Liver (tissue), 9 donors: Measurements from ENCODE around the gene PODN. TPM values are rescaled to one million over a fixed set of nuclear protein-coding genes. Genes with fewer than 3 reads are reported as not detected.

Experiments
- DNase-seq: peaks from one replicate; pipeline ENCODE4 v3.0.0-alpha.2; 2017; ENCODE audit warnings: low spot score
- H3K27ac ChIP-seq, 2 donors: one replicate each; pipeline ENCODE4 v1.7.0; 2013; ENCODE audit warnings: inconsistent platforms in 2 of 2, low read length in 2 of 2, control low read depth in 1 of 2, low read depth in 1 of 2, mild to moderate bottlenecking in 1 of 2
- H3K27me3 ChIP-seq, 4 donors: one replicate each; pipeline versions ENCODE4 v1.6.1 to v1.7.0; 2013; ENCODE audit warnings: low read length in 3 of 4, inconsistent platforms in 1 of 4, mild to moderate bottlenecking in 1 of 4, moderate library complexity in 1 of 4; ENCODE audit not compliant: control insufficient read depth in 4 of 4, insufficient read depth in 4 of 4
- H3K36me3 ChIP-seq, 4 donors: one replicate each; pipeline versions ENCODE4 v1.6.1 to v1.7.0; 2013; ENCODE audit warnings: low read length in 3 of 4, mild to moderate bottlenecking in 3 of 4, low read depth in 1 of 4, moderate library complexity in 1 of 4; ENCODE audit not compliant: control insufficient read depth in 4 of 4, insufficient read depth in 3 of 4
- H3K4me1 ChIP-seq, 4 donors: one replicate each; pipeline versions ENCODE4 v1.6.1 to v1.7.0; 2013; ENCODE audit warnings: low read length in 3 of 4, mild to moderate bottlenecking in 3 of 4, moderate library complexity in 1 of 4; ENCODE audit not compliant: control insufficient read depth in 4 of 4, insufficient read depth in 4 of 4
- H3K4me3 ChIP-seq, 3 donors: one replicate each; pipeline versions ENCODE4 v1.6.1 to v1.7.0; 2013; ENCODE audit warnings: low read length in 3 of 3, control low read depth in 1 of 3, low read depth in 1 of 3, mild to moderate bottlenecking in 1 of 3
- H3K9ac ChIP-seq, 2 donors: one replicate each; pipeline ENCODE4 v1.7.0; 2013; ENCODE audit warnings: low read length in 2 of 2, mild to moderate bottlenecking in 2 of 2, moderate library complexity in 2 of 2, control low read depth in 1 of 2, low read depth in 1 of 2
- H3K9me3 ChIP-seq, 4 donors: one replicate each; pipeline versions ENCODE4 v1.6.1 to v1.7.0; 2013; ENCODE audit warnings: low read length in 3 of 4; ENCODE audit not compliant: control insufficient read depth in 4 of 4
- ATF3 ChIP-seq: IDR thresholded peaks from 2 replicates; pipeline ENCODE4 v1.6.1; 2016; ENCODE audit warnings: antibody characterized with exemption
- CTCF ChIP-seq: fragments of 150-350 bp; IDR thresholded peaks from 2 replicates; pipeline ENCODE4 v1.5.1; 2017; ENCODE audit warnings: improper control_type of control experiment, low read depth, low read length; ENCODE audit not compliant: missing input control
- EGR1 ChIP-seq, 2 donors: IDR thresholded peaks; 2 replicates each; pipeline ENCODE4 v1.6.1; 2016 to 2018; ENCODE audit warnings: antibody characterized with exemption in 2 of 2, low read depth in 2 of 2
- GABPA ChIP-seq, 2 donors: IDR thresholded peaks in 1 of 2; conservative IDR thresholded peaks in 1 of 2; 2 replicates each; pipeline ENCODE4 v1.6.1; 2016; ENCODE audit warnings: antibody characterized with exemption in 2 of 2, mild to moderate bottlenecking in 1 of 2, moderate library complexity in 1 of 2
- HNF4A ChIP-seq, 2 donors: conservative IDR thresholded peaks; 2 replicates each; pipeline ENCODE4 v1.6.1; 2016; ENCODE audit warnings: antibody characterized with exemption in 2 of 2, mild to moderate bottlenecking in 2 of 2
- HNF4G ChIP-seq: IDR thresholded peaks from 2 replicates; pipeline ENCODE4 v1.6.1; 2016; ENCODE audit warnings: antibody characterized with exemption
- JUND ChIP-seq, 2 donors: IDR thresholded peaks; 2 replicates each; pipeline ENCODE4 v1.6.1; 2016; ENCODE audit warnings: antibody characterized with exemption in 2 of 2
- MAX ChIP-seq: IDR thresholded peaks from 2 replicates; pipeline ENCODE4 v1.6.1; 2016; ENCODE audit warnings: antibody characterized with exemption
- NR2F2 ChIP-seq: IDR thresholded peaks from 2 replicates; pipeline ENCODE4 v1.6.1; 2016; ENCODE audit warnings: antibody characterized with exemption
- REST ChIP-seq: IDR thresholded peaks from 2 replicates; pipeline ENCODE4 v1.6.1; 2016; ENCODE audit warnings: antibody characterized with exemption, mild to moderate bottlenecking
- RXRA ChIP-seq, 2 donors: IDR thresholded peaks; 2 replicates each; pipeline ENCODE4 v1.6.1; 2017 to 2018; ENCODE audit warnings: antibody characterized with exemption in 2 of 2, mild to moderate bottlenecking in 1 of 2
- SP1 ChIP-seq: IDR thresholded peaks from 2 replicates; pipeline ENCODE4 v1.6.1; 2018; ENCODE audit warnings: antibody characterized with exemption, mild to moderate bottlenecking
- TAF1 ChIP-seq: conservative IDR thresholded peaks from 2 replicates; pipeline ENCODE4 v1.6.1; 2016; ENCODE audit warnings: antibody characterized with exemption, mild to moderate bottlenecking
- ZBTB33 ChIP-seq: IDR thresholded peaks from 2 replicates; pipeline ENCODE4 v1.6.1; 2016; ENCODE audit warnings: antibody characterized with exemption
- WGBS: extraction: QIAGEN DNeasy Blood & Tissue Kit; methylation state at CpG from one replicate; pipeline ENCODE4 v1.1.7; 2013; 5-methylcytosine and 5-hydroxymethylcytosine counted together
- polyA plus RNA-seq, 2 donors: library from polyadenylated mRNA; stranded (reverse) in 1 of 2; unstranded in 1 of 2; fragments of 200-250 nt in 1 of 2; fragments of >200 nt in 1 of 2; fragmentation: Nextera tagmentation in 1 of 2; extraction: Ambion mirVana in 1 of 2; gene quantifications; one replicate each; pipeline versions ENCODE4 v1.2.1 to v1.2.3, GENCODE V29; 2013 to 2015
- total RNA-seq, 2 donors: library from RNA; depleted of rRNA; stranded (reverse); fragments of >200 nt; gene quantifications; one replicate each; pipeline ENCODE4 v1.2.3, GENCODE V29; 2014
- donor health status: healthy.
- donor health status: healthy.
- donor health status: healthy.
- donor health status: healthy.
- donor health status: healthy.

PODN gene
- total and polyA plus RNA-seq, 4 donors, result 1.9 to 10.8 (median 6.3) TPM

- Histone ChIP-seq H3K9me3 (no peaks in the 10 kb centered on the region), H3K36me3 (no peaks in the 10 kb centered on the region), H3K27me3 (no peaks in the 10 kb centered on the region), H3K4me1 (peaks cover 0 to 4% (median 0%) of the 10 kb centered on the region in 4 donors), H3K4me3 (no peak overlapping the region), H3K27ac (no peak overlapping the region), H3K9ac (no peak overlapping the region)
- WGBS, result 88% methylated on average over 5 of the region's 5 CpGs
- TF ChIP-seq HNF4G (no peak), HNF4A (conservative IDR thresholded peaks at IDR 0.05) (no peak), SP1 (no peak), CTCF (no peak), EGR1 (IDR thresholded peaks at IDR 0.05; ENCODE audit: low read depth in 2 of 2) (no peak), REST (no peak), MAX (no peak), RXRA (IDR thresholded peaks at IDR 0.05) (no peak), ZBTB33 (no peak), TAF1 (no peak), ATF3 (no peak)
- no peak for DNase-seq
These were observed 65.5 kb downstream of the PODN start for GRCh38 chr1:53127546-53127945.

- no peak overlapping the region for H3K9ac ChIP-seq
- H3K27ac ChIP-seq, result no peak overlapping the region
- WGBS, result 96% methylated on average over 4 of the region's 4 CpGs
- no peak overlapping the region for H3K4me3 ChIP-seq
- no peaks in the 10 kb centered on the region for H3K36me3 ChIP-seq
- no peak for TF ChIP-seq ZBTB33
- TF ChIP-seq GABPA (IDR thresholded peaks at IDR 0.05 in 1 of 2, conservative IDR thresholded peaks at IDR 0.05 in 1 of 2), result no peak
- no peak for TF ChIP-seq ATF3
- TF ChIP-seq EGR1 (IDR thresholded peaks at IDR 0.05; ENCODE audit: low read depth in 2 of 2), result no peak
- TF ChIP-seq SP1, result no peak
- TF ChIP-seq NR2F2, result no peak
- TF ChIP-seq JUND (IDR thresholded peaks at IDR 0.05), result no peak
- no peaks in the 10 kb centered on the region for H3K27me3 ChIP-seq
- H3K9me3 ChIP-seq, result no peaks in the 10 kb centered on the region
- DNase-seq, result no peak
- peaks cover 0 to 4% (median 0%) of the 10 kb centered on the region in 4 donors for H3K4me1 ChIP-seq
These were observed 66.4 kb downstream of the PODN start for GRCh38 chr1:53128401-53128800.
